Activated T-helper 1 cell treated with anti-CD3 and anti-CD28 coated beads, Interleukin-12 subunit alpha, Interleukin-12 subunit beta, Interleukin-2, Interleukin-4 antibody, amounts not matched to agents 30 ng/mL and 10 ng/mL and 1 ng/mL, durations not matched to agents 14 hours and 24 hours and 36 hours (primary cell): ENCODE data around the gene C4orf46. TPM values are rescaled to one million over a fixed set of nuclear protein-coding genes. Genes with fewer than 3 reads are reported as not detected.

Experiments used
- DNase-seq: peaks from one replicate; pipeline ENCODE4 v3.0.0; 2021; ENCODE audit warnings: low spot score
- H3K27ac Mint-ChIP-seq: one replicate; pipeline ENCODE4 v1.8.0; 2021; ENCODE audit warnings: mild to moderate bottlenecking, mixed read lengths
- H3K27me3 Mint-ChIP-seq: one replicate; pipeline ENCODE4 v1.8.0; 2022; ENCODE audit warnings: mild to moderate bottlenecking, moderate library complexity, mixed read lengths; ENCODE audit not compliant: insufficient read depth
- H3K36me3 Mint-ChIP-seq: one replicate; pipeline ENCODE4 v1.8.0; 2021; ENCODE audit warnings: low read depth, mixed read lengths
- H3K4me1 Mint-ChIP-seq: one replicate; pipeline ENCODE4 v1.8.0; 2021; ENCODE audit warnings: low read depth, mixed read lengths
- H3K4me3 Mint-ChIP-seq: one replicate; pipeline ENCODE4 v1.8.0; 2021; ENCODE audit warnings: mild to moderate bottlenecking, moderate library complexity, mixed read lengths
- H3K9me3 Mint-ChIP-seq: one replicate; pipeline ENCODE4 v1.8.0; 2021; ENCODE audit warnings: mixed read lengths
- intact Hi-C: fragments of 100-400 bp; cut with micrococcal nuclease; formaldehyde crosslinking; loops from one replicate; pipeline ENCODE4 v1.15.1; 2024
- total RNA-seq: library from RNA; stranded (reverse); gene quantifications from 2 replicates; pipeline ENCODE4 v1.2.3, GENCODE V29; 2022

C4orf46 gene
- total RNA-seq, 1 donor from 2014 or later = 15.4 TPM

GRCh38 chr4:158644356-158644755 is 27.3 kb downstream of the C4orf46 start:
- intact Hi-C loops = no loop called here
- Mint-ChIP-seq H3K4me3 (no peak overlapping the region), H3K27ac (no peak overlapping the region), H3K27me3 (peaks cover 13% of the 10 kb centered on the region), H3K9me3 (no peaks in the 10 kb centered on the region), H3K4me1 (no peaks in the 10 kb centered on the region), H3K36me3 (no peaks in the 10 kb centered on the region)
- no peak for DNase-seq

DNA sequence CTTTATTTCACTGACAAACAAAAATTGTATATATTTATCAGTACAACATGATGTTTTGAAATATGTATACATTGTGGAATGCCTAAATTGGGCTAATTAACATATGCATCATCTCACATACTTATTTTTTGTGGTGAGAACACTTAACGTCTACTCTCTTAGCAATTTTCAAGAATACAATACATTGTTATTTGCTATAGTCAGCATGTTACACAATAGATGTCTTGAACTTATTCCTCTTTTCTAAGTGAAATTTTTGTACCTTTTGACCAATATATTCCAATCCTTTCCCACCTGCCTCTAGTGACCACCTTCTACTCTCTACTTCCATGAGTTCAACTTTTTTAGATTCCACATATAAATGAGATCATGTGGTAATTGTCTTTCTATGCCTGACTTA is 35.1 kb downstream of the C4orf46 start:
- Mint-ChIP-seq H3K4me3 (no peak overlapping the region), H3K9me3 (no peaks in the 10 kb centered on the region), H3K4me1 (no peaks in the 10 kb centered on the region), H3K27me3 (peaks cover 10% of the 10 kb centered on the region), H3K27ac (no peak overlapping the region), H3K36me3 (no peaks in the 10 kb centered on the region)
- DNase-seq = no peak
- intact Hi-C loops = no loop called here

DNA sequence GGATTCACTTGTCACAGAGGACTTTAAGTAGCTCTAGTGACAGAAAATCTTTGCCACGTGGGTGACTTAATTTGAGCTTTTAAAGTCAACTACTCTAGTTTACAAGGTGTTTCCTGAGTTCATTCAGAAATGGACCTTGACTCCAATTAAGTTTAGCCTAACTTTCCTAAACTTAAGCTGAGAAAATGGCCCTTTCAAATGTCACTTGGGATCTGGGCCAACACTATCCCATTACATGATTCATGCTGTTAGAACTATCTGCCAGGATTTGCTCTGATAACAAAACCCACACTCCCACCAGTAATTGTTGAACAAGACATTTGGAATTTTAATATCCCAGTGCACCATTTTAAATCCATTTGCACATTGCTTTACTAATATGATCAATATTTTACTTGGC is 40.8 kb downstream of the C4orf46 start:
- H3K27ac Mint-ChIP-seq = no peak overlapping the region
- no peaks in the 10 kb centered on the region for H3K9me3 Mint-ChIP-seq
- peaks cover 6% of the 10 kb centered on the region for H3K27me3 Mint-ChIP-seq
- DNase-seq = no peak
- no peaks in the 10 kb centered on the region for H3K36me3 Mint-ChIP-seq
- intact Hi-C loops = no loop called here
- H3K4me3 Mint-ChIP-seq = no peak overlapping the region
- H3K4me1 Mint-ChIP-seq = no peaks in the 10 kb centered on the region

- DNase-seq = no peak
- intact Hi-C loops = loop anchor here (1.0 to 10.0 kb wide), 2 partner anchors 372 to 631 kb away; no protein-coding TSS in a partner anchor
- H3K4me1 Mint-ChIP-seq = no peaks in the 10 kb centered on the region
- no peaks in the 10 kb centered on the region for H3K9me3 Mint-ChIP-seq
- H3K4me3 Mint-ChIP-seq = no peak overlapping the region
- H3K27me3 Mint-ChIP-seq = peaks cover 10% of the 10 kb centered on the region
- H3K27ac Mint-ChIP-seq = no peak overlapping the region
- H3K36me3 Mint-ChIP-seq = no peaks in the 10 kb centered on the region
These were observed 46.1 kb downstream of the C4orf46 start for GRCh38 chr4:158625544-158625943.

- Mint-ChIP-seq H3K4me3 (no peak overlapping the region), H3K27me3 (peaks cover 10% of the 10 kb centered on the region), H3K9me3 (no peaks in the 10 kb centered on the region), H3K4me1 (no peaks in the 10 kb centered on the region), H3K36me3 (no peaks in the 10 kb centered on the region), H3K27ac (no peak overlapping the region)
- intact Hi-C loops = loop anchor here (1.0 to 10.0 kb wide), 2 partner anchors 372 to 630 kb away; no protein-coding TSS in a partner anchor
- DNase-seq = no peak
These were observed 46.7 kb downstream of the C4orf46 start for GRCh38 chr4:158624889-158625478.

DNA sequence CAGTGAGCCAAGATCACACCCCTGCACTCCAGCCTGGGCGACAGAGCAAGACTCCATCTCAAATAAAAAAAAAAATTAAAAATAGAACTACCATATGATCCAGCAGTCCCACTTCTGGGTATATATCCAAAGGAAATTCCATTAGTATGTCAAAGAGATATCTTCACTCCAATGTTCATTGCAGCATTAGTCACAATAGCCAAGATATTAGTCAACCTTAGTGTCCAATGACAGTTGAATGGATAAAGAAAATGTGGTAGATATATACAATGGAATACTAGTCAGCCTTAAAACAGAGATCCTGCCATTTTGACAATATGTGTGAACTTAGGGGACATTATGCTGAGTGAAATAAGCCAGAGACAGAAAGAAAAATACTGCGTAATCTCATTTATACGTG is 49.4 kb downstream of the C4orf46 start:
- no peaks in the 10 kb centered on the region for H3K4me1 Mint-ChIP-seq
- peaks cover 12% of the 10 kb centered on the region for H3K27me3 Mint-ChIP-seq
- intact Hi-C loops = loop anchor here (10.0 kb wide), 1 partner anchor 627 kb away; no protein-coding TSS in a partner anchor
- H3K36me3 Mint-ChIP-seq = no peaks in the 10 kb centered on the region
- DNase-seq = no peak
- no peak overlapping the region for H3K27ac Mint-ChIP-seq
- H3K9me3 Mint-ChIP-seq = no peaks in the 10 kb centered on the region
- H3K4me3 Mint-ChIP-seq = no peak overlapping the region

DNA sequence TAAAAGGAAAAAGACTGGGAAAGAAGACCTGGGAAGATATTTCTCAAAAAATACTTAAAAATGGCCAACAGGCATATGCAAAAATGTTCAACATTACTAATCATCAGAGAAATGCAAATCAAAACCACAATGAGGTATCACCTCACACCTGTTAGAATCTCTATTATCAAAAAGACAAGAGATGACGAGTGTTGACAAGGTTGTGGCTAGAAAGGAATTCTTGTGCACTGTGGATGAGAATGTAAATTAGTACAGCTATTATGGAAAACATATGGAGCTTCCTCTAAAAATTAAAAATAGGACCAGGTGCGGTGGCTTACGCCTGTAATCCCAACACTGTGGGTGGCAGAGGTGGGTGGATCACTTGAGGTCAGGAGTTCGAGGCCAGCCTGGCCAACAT is 50.0 kb downstream of the C4orf46 start:
- intact Hi-C loops = loop anchor here (10.0 kb wide), 1 partner anchor 627 kb away; no protein-coding TSS in a partner anchor
- Mint-ChIP-seq H3K4me1 (no peaks in the 10 kb centered on the region), H3K36me3 (no peaks in the 10 kb centered on the region), H3K4me3 (no peak overlapping the region), H3K27ac (no peak overlapping the region), H3K27me3 (peaks cover 13% of the 10 kb centered on the region), H3K9me3 (no peaks in the 10 kb centered on the region)
- DNase-seq = no peak

- no peak overlapping the region for H3K27ac Mint-ChIP-seq
- no peaks in the 10 kb centered on the region for H3K9me3 Mint-ChIP-seq
- H3K4me3 Mint-ChIP-seq = no peak overlapping the region
- no peaks in the 10 kb centered on the region for H3K4me1 Mint-ChIP-seq
- DNase-seq = no peak
- intact Hi-C loops = no loop called here
- H3K27me3 Mint-ChIP-seq = peaks cover 8% of the 10 kb centered on the region
- H3K36me3 Mint-ChIP-seq = no peaks in the 10 kb centered on the region
These were observed 53.7 kb downstream of the C4orf46 start for GRCh38 chr4:158617956-158618355.

Other genes starting within 250 kb of the C4orf46 start
- gene RXFP1, start 150.0 kb downstream of the C4orf46 start, total RNA-seq = not detected in 2 replicates
- 19.9 and 21.5 TPM in 2 replicates for gene ETFDH, start 409 bp upstream of the C4orf46 start, total RNA-seq
- 52.8 and 55.4 TPM in 2 replicates for gene PPID, start 51.5 kb upstream of the C4orf46 start, total RNA-seq
- 18.8 and 20.4 TPM in 2 replicates for gene FNIP2, start 97.1 kb upstream of the C4orf46 start, total RNA-seq